Stomach (tissue), 4 donors: Measurements from ENCODE around the gene NDUFA6.

Source experiments
- EP300 ChIP-seq: sonication (generic); formaldehyde crosslinking; IDR thresholded peaks from one replicate; pipeline ENCODE4 v1.6.1; 2017; ENCODE audit warnings: antibody characterized with exemption
- POLR2A ChIP-seq, 4 donors: fragments of 450-650 bp; IDR thresholded peaks; one replicate each; pipeline ENCODE4 v1.6.1; 2016; ENCODE audit warnings: antibody characterized with exemption in 4 of 4, control low read depth in 2 of 4, mild to moderate bottlenecking in 1 of 4, moderate library complexity in 1 of 4
- TF ChIP-seq, protein P1 (sequence below), 7 experiments: fragments of 450-650 bp in 4 of 7; fragments of 200-600 bp in 3 of 7; sonication (generic) in 3 of 7; IDR thresholded peaks; one replicate each; pipeline ENCODE4 v1.5.1; 2016 to 2019; ENCODE audit warnings: antibody characterized with exemption in 7 of 7, control low read depth in 2 of 7, mild to moderate bottlenecking in 1 of 7

DNA sequence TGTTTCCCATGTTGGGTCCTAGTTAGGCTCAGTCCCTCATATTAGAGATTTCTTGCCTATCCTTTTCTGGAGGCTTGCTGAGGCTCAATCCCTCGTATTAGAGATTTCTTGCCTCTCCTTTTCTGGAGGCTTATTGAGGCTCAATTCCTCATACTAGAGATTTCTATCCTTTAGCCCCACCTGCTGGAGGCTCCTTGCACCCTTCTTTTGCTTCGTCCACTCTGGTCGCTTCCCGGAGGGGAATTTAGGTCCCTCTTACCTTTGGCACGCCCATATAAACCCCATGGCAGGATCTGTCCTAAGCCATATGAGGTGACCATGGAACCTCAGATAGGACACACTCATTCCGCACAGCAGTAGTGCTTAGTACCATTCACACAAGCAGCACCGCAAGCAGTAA lies 24.1 kb upstream of the NDUFA6 start:
- TF ChIP-seq POLR2A (IDR thresholded peaks at IDR 0.05) (no peak), EP300 (no peak)
- TF ChIP-seq, protein P1, sequence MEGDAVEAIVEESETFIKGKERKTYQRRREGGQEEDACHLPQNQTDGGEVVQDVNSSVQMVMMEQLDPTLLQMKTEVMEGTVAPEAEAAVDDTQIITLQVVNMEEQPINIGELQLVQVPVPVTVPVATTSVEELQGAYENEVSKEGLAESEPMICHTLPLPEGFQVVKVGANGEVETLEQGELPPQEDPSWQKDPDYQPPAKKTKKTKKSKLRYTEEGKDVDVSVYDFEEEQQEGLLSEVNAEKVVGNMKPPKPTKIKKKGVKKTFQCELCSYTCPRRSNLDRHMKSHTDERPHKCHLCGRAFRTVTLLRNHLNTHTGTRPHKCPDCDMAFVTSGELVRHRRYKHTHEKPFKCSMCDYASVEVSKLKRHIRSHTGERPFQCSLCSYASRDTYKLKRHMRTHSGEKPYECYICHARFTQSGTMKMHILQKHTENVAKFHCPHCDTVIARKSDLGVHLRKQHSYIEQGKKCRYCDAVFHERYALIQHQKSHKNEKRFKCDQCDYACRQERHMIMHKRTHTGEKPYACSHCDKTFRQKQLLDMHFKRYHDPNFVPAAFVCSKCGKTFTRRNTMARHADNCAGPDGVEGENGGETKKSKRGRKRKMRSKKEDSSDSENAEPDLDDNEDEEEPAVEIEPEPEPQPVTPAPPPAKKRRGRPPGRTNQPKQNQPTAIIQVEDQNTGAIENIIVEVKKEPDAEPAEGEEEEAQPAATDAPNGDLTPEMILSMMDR (IDR thresholded peaks at IDR 0.05): peak in 1 of 7 experiments; percentile 20
